Measurements from ENCODE around the gene SEC31A.

- no peak for TF ChIP-seq CTCF (IDR thresholded peaks at IDR 0.05; ENCODE audit: insufficient read depth, low read length)
- TF ChIP-seq POLR2AphosphoS5 (IDR thresholded peaks at IDR 0.05; ENCODE audit: low read depth) = no peak
- TF ChIP-seq GABPA (IDR thresholded peaks at IDR 0.05; ENCODE audit: low read depth) = no peak
Measured at GRCh38 chr4:82918091-82918490, 27.1 kb upstream of the SEC31A start.

Measured in HL-60 (cell line).